ENCODE data around the gene TNP1.

Gene TNP1

GRCh38 chr2:216855079-216855478, 4.8 kb downstream of the TNP1 start (continued):
- no peak for TF ChIP-seq ZNF214 (tag by site-specific recombination; IDR thresholded peaks at IDR 0.05; ENCODE audit: borderline replicate concordance)
- no peak for TF ChIP-seq ZNF549 (tag by site-specific recombination; IDR thresholded peaks at IDR 0.05)
- TF ChIP-seq ZNF324 (tag by site-specific recombination; IDR thresholded peaks at IDR 0.05): no peak
- TF ChIP-seq ZNF626 (tag by site-specific recombination; IDR thresholded peaks at IDR 0.05): no peak
- no peak for TF ChIP-seq ZNF514 (tag by site-specific recombination; IDR thresholded peaks at IDR 0.05)
- no peak for TF ChIP-seq ZSCAN18 (tag by site-specific recombination; IDR thresholded peaks at IDR 0.05)
- TF ChIP-seq ZFP37 (tag by site-specific recombination; IDR thresholded peaks at IDR 0.05): no peak
- no peak for TF ChIP-seq TSHZ1 (tag by site-specific recombination; IDR thresholded peaks at IDR 0.05; ENCODE audit: borderline replicate concordance)
- no peak for TF ChIP-seq RBAK (tag by site-specific recombination; IDR thresholded peaks at IDR 0.05)
- no peak for TF ChIP-seq ZNF423 (tag by site-specific recombination; IDR thresholded peaks at IDR 0.05)
- no peak for TF ChIP-seq ZEB2 (tag by site-specific recombination; IDR thresholded peaks at IDR 0.05)
- no peak for TF ChIP-seq ZNF37A (tag by site-specific recombination; IDR thresholded peaks at IDR 0.05)

GRCh38 chr2:216851486-216852090, 8.3 kb downstream of the TNP1 start:
- no peak for TF ChIP-seq PRDM2 (tag by site-specific recombination; IDR thresholded peaks at IDR 0.05; ENCODE audit: borderline replicate concordance)
- no peak for TF ChIP-seq BCL6B (tag by site-specific recombination; IDR thresholded peaks at IDR 0.05)
- no peak for TF ChIP-seq ZNF473 (tag by site-specific recombination; IDR thresholded peaks at IDR 0.05)
- TF ChIP-seq ZNF114 (tag by site-specific recombination; IDR thresholded peaks at IDR 0.05): no peak
- TF ChIP-seq ZNF514 (tag by site-specific recombination; IDR thresholded peaks at IDR 0.05): no peak
- TF ChIP-seq ZNF623 (tag by site-specific recombination; IDR thresholded peaks at IDR 0.05): no peak
- TF ChIP-seq PRDM1 (tag by site-specific recombination; IDR thresholded peaks at IDR 0.05): no peak
- no peak for TF ChIP-seq ZNF792 (tag by site-specific recombination; IDR thresholded peaks at IDR 0.05)
- no peak for TF ChIP-seq OSR2 (tag by site-specific recombination; IDR thresholded peaks at IDR 0.05)
- no peak for TF ChIP-seq ZNF561 (tag by site-specific recombination; IDR thresholded peaks at IDR 0.05; ENCODE audit: borderline replicate concordance)
- TF ChIP-seq ZNF18 (tag by site-specific recombination; IDR thresholded peaks at IDR 0.05): no peak
- TF ChIP-seq KLF8 (tag by site-specific recombination; IDR thresholded peaks at IDR 0.05): no peak
- TF ChIP-seq ZNF596 (tag by site-specific recombination; IDR thresholded peaks at IDR 0.05): no peak
- POLR2A ChIA-PET: no interaction called here
- no peak overlapping the region for H3K27ac ChIP-seq (ENCODE audit: extremely low read depth, low read depth, low read length)
- H3K9me3 ChIP-seq (ENCODE audit: control insufficient read depth, insufficient read depth, low read depth, low read length): no peaks in the 10 kb centered on the region
- no peaks in the 10 kb centered on the region for H3K4me1 ChIP-seq (ENCODE audit: control insufficient read depth, insufficient read depth, low read length)
- CTCF ChIA-PET: interaction anchor here (0.6 kb wide), 1 partner anchor 74 kb away, joined by 4 read pairs; no protein-coding TSS in a partner anchor
- no peaks in the 10 kb centered on the region for H3K36me3 ChIP-seq (ENCODE audit: control insufficient read depth in 2 of 2, insufficient read depth in 1 of 2, low read length in 2 of 2)
- H3K4me3 ChIP-seq (ENCODE audit: low read depth, low read length): no peak overlapping the region

All from HEK293 (cell line).